ENCODE data around the gene LMX1A. TPM values are rescaled to one million over a fixed set of nuclear protein-coding genes. Genes with fewer than 3 reads are reported as not detected.

LMX1A gene
- polyA plus RNA-seq, 2 of the 4 experiments (the other 2 are of a cell fraction): not detected

GRCh38 chr1:165216254-165216653, 140.3 kb downstream of the LMX1A start:
- no peak overlapping the region for H3K27ac ChIP-seq
- POLR2A ChIA-PET: no interaction called here
- no peak overlapping the region for H3K4me3 ChIP-seq
- DNase-seq (ENCODE audit: low read depth in 1 of 2, low spot score in 1 of 2) (no peak), FAIRE-seq (no peak), ATAC-seq (no peak)
- H3K4me1 ChIP-seq: no peaks in the 10 kb centered on the region
- CTCF ChIA-PET: no interaction called here
- no peak for TF ChIP-seq RAD21 (conservative IDR thresholded peaks at IDR 0.05 in 1 of 2, IDR thresholded peaks at IDR 0.05 in 1 of 2)
- TF ChIP-seq ZSCAN20 (CRISPR knock-in tag; IDR thresholded peaks at IDR 0.05): no peak
- no peak for TF ChIP-seq SREBF2 (IDR thresholded peaks at IDR 0.05)
- no peak for TF ChIP-seq CBX2 (IDR thresholded peaks at IDR 0.05; ENCODE audit: borderline replicate concordance, low read depth)
- TF ChIP-seq NFE2L2 (conservative IDR thresholded peaks at IDR 0.05; ENCODE audit: low read length): no peak
- TF ChIP-seq BCL3 (IDR thresholded peaks at IDR 0.05): no peak
- TF ChIP-seq JUN (IDR thresholded peaks at IDR 0.05): no peak
- TF ChIP-seq FOSB (CRISPR knock-in tag; IDR thresholded peaks at IDR 0.05): no peak
- no peak for TF ChIP-seq HOXB13 (CRISPR knock-in tag; IDR thresholded peaks at IDR 0.05; ENCODE audit: low read depth)
- H3K4me2 ChIP-seq: no peak overlapping the region
- H3K9me3 ChIP-seq: no peaks in the 10 kb centered on the region

- no peak for FAIRE-seq
- 35% methylated on average over 2 of the region's 2 CpGs for WGBS (ENCODE audit: missing lambda C conversion rate)
- no peak for TF ChIP-seq HES2 (IDR thresholded peaks at IDR 0.05)
- no peak for TF ChIP-seq BCL3 (IDR thresholded peaks at IDR 0.05)
- TF ChIP-seq E2F6 (IDR thresholded peaks at IDR 0.05; ENCODE audit: borderline replicate concordance, low read depth): no peak
- TF ChIP-seq HOXB5 (CRISPR knock-in tag; IDR thresholded peaks at IDR 0.05): no peak
- no peak for TF ChIP-seq CEBPB (IDR thresholded peaks at IDR 0.05)
- TF ChIP-seq ZSCAN20 (CRISPR knock-in tag; IDR thresholded peaks at IDR 0.05): no peak
- TF ChIP-seq POLR2A (IDR thresholded peaks at IDR 0.05; ENCODE audit: low read length): no peak
- no peak for TF ChIP-seq ZFP36 (IDR thresholded peaks at IDR 0.05; ENCODE audit: borderline replicate concordance, partially characterized antibody)
- ATAC-seq: no peak
- POLR2A ChIA-PET: no interaction called here
- CTCF ChIA-PET: no interaction called here
- no peaks in the 10 kb centered on the region for H3K4me1 ChIP-seq
- no peak overlapping the region for H3K4me2 ChIP-seq
- no peak overlapping the region for H3K27ac ChIP-seq
- DNase-seq (ENCODE audit: low read depth in 1 of 2, low spot score in 1 of 2): no peak
- H3K4me3 ChIP-seq: no peak overlapping the region
- H3K9me3 ChIP-seq: no peaks in the 10 kb centered on the region
Observed at GRCh38 chr1:165215676-165216075, 140.8 kb downstream of the LMX1A start.

GRCh38 chr1:165212229-165212628, 144.3 kb downstream of the LMX1A start:
- ChIA-PET CTCF (no interaction called here), POLR2A (no interaction called here)
- Histone ChIP-seq H3K4me3 (no peak overlapping the region), H3K4me1 (no peaks in the 10 kb centered on the region), H3K27ac (no peak overlapping the region), H3K9me3 (no peaks in the 10 kb centered on the region), H3K4me2 (no peak overlapping the region)
- no peak for TF ChIP-seq ZSCAN20 (CRISPR knock-in tag; IDR thresholded peaks at IDR 0.05)
- TF ChIP-seq BHLHE40 (IDR thresholded peaks at IDR 0.05; ENCODE audit: low read depth, low read length): no peak
- TF ChIP-seq EP300 (IDR thresholded peaks at IDR 0.05): no peak
- no peak for TF ChIP-seq MYC (IDR thresholded peaks at IDR 0.05; ENCODE audit: borderline replicate concordance, low read length)
- TF ChIP-seq BCL3 (IDR thresholded peaks at IDR 0.05): no peak
- no peak for TF ChIP-seq KDM5A (IDR thresholded peaks at IDR 0.05)
- TF ChIP-seq JUNB (IDR thresholded peaks at IDR 0.05): no peak
- TF ChIP-seq RAD21 (conservative IDR thresholded peaks at IDR 0.05 in 1 of 2, IDR thresholded peaks at IDR 0.05 in 1 of 2): no peak
- no peak for TF ChIP-seq NR3C1 (IDR thresholded peaks at IDR 0.05)
- no peak for TF ChIP-seq E2F6 (IDR thresholded peaks at IDR 0.05; ENCODE audit: borderline replicate concordance, low read depth)
- TF ChIP-seq FOSB (CRISPR knock-in tag; IDR thresholded peaks at IDR 0.05): no peak
- TF ChIP-seq SREBF2 (IDR thresholded peaks at IDR 0.05): no peak
- no peak for ATAC-seq
- 2% methylated on average over 3 of the region's 3 CpGs for WGBS (ENCODE audit: missing lambda C conversion rate)
- no peak for DNase-seq (ENCODE audit: low read depth in 1 of 2, low spot score in 1 of 2)
- no peak for FAIRE-seq

All from A549 (cell line).